HuH-7.5 (cell line): Measurements from ENCODE around the gene GTF3C6.
"Not testable (repeated sequence)": the region's sequence is repeated elsewhere in the genome, so short reads cannot be mapped to it uniquely, and the experiment has no call there.

ENCODE experiments used
- DNase-seq: peaks from one replicate; pipeline ENCODE4 v3.0.0; 2011; ENCODE audit warnings: low spot score

GTF3C6 gene

GRCh38 chr6:110958329-110959192 is at the start of gene GTF3C6:
TSS of gene GTF3C6 (plus strand) at chr6:110958706. CDS start at chr6:110958770, 64 bp downstream.
- peak; percentile 59 for DNase-seq

- no peak for DNase-seq
Observed at GRCh38 chr6:110930781-110931180, 27.7 kb upstream of the GTF3C6 start.

GRCh38 chr6:110933912-110934311 is 24.6 kb upstream of the GTF3C6 start:
- DNase-seq, result no peak

GRCh38 chr6:110934381-110934898 is 24.1 kb upstream of the GTF3C6 start:
- DNase-seq, result no peak

GRCh38 chr6:110935171-110935570 is 23.3 kb upstream of the GTF3C6 start:
- no peak for DNase-seq

- DNase-seq, result no peak
Observed at GRCh38 chr6:110938171-110938570, 20.3 kb upstream of the GTF3C6 start.

GRCh38 chr6:110939429-110940200 is 18.9 kb upstream of the GTF3C6 start:
- DNase-seq, result no peak

GRCh38 chr6:110944681-110945151 is 13.8 kb upstream of the GTF3C6 start:
- DNase-seq, result no peak

GRCh38 chr6:110946498-110946897 is 12.0 kb upstream of the GTF3C6 start:
- no peak for DNase-seq

- no peak for DNase-seq
Observed at GRCh38 chr6:110949679-110950285, 8.7 kb upstream of the GTF3C6 start.

- no peak for DNase-seq
Observed at GRCh38 chr6:110950440-110950839, 8.1 kb upstream of the GTF3C6 start.

GRCh38 chr6:110951008-110951407 is 7.5 kb upstream of the GTF3C6 start:
- no peak for DNase-seq

- DNase-seq, result peak; percentile 47
Observed at GRCh38 chr6:110951986-110952794, 6.3 kb upstream of the GTF3C6 start.

- DNase-seq, result no peak
Observed at GRCh38 chr6:110953633-110954303, 4.7 kb upstream of the GTF3C6 start.

GRCh38 chr6:110960014-110960390 is 1.5 kb downstream of the GTF3C6 start:
- DNase-seq, result no peak

GRCh38 chr6:110962636-110963035 is 4.1 kb downstream of the GTF3C6 start:
- DNase-seq, result not testable (repeated sequence)

- DNase-seq, result no peak
Observed at GRCh38 chr6:110965629-110966229, 7.2 kb downstream of the GTF3C6 start.

- DNase-seq, result not testable (repeated sequence)
Observed at GRCh38 chr6:110968661-110969060, 10.2 kb downstream of the GTF3C6 start.

- DNase-seq, result no peak
Observed at GRCh38 chr6:110971468-110971867, 13.0 kb downstream of the GTF3C6 start.

- DNase-seq, result no peak
Observed at GRCh38 chr6:110976575-110976974, 18.1 kb downstream of the GTF3C6 start.
